ENCODE measurements around the gene IKBKE.

Gene IKBKE

GRCh38 chr1:206506405-206507283, 36.4 kb downstream of the IKBKE start:
- H3K4me3 ChIP-seq (ENCODE audit: low read depth, low read length): peak overlapping the region; percentile 54
- TF ChIP-seq, protein P1, sequence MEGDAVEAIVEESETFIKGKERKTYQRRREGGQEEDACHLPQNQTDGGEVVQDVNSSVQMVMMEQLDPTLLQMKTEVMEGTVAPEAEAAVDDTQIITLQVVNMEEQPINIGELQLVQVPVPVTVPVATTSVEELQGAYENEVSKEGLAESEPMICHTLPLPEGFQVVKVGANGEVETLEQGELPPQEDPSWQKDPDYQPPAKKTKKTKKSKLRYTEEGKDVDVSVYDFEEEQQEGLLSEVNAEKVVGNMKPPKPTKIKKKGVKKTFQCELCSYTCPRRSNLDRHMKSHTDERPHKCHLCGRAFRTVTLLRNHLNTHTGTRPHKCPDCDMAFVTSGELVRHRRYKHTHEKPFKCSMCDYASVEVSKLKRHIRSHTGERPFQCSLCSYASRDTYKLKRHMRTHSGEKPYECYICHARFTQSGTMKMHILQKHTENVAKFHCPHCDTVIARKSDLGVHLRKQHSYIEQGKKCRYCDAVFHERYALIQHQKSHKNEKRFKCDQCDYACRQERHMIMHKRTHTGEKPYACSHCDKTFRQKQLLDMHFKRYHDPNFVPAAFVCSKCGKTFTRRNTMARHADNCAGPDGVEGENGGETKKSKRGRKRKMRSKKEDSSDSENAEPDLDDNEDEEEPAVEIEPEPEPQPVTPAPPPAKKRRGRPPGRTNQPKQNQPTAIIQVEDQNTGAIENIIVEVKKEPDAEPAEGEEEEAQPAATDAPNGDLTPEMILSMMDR (IDR thresholded peaks at IDR 0.05; ENCODE audit: borderline replicate concordance, insufficient read depth, low read depth, low read length): no peak

- TF ChIP-seq, protein P1 (IDR thresholded peaks at IDR 0.05; ENCODE audit: borderline replicate concordance, insufficient read depth, low read depth, low read length): no peak
- H3K4me3 ChIP-seq (ENCODE audit: low read depth, low read length): peak within 1 kb of the TSS; percentile 54
Measured at GRCh38 chr1:206507284-206508129, 37.2 kb downstream of the IKBKE start, which contains the start of gene RASSF5. Gene RASSF5 (plus strand): TSS chr1:206507531. CDS start chr1:206507603, 72 bp downstream.

GRCh38 chr1:206508130-206508889, 38.0 kb downstream of the IKBKE start:
- TF ChIP-seq, protein P1 (IDR thresholded peaks at IDR 0.05; ENCODE audit: borderline replicate concordance, insufficient read depth, low read depth, low read length): no peak
- peak overlapping the region; percentile 54 for H3K4me3 ChIP-seq (ENCODE audit: low read depth, low read length)

GRCh38 chr1:206508956-206509355, 38.7 kb downstream of the IKBKE start:
- no peak overlapping the region for H3K4me3 ChIP-seq (ENCODE audit: low read depth, low read length)

DNA sequence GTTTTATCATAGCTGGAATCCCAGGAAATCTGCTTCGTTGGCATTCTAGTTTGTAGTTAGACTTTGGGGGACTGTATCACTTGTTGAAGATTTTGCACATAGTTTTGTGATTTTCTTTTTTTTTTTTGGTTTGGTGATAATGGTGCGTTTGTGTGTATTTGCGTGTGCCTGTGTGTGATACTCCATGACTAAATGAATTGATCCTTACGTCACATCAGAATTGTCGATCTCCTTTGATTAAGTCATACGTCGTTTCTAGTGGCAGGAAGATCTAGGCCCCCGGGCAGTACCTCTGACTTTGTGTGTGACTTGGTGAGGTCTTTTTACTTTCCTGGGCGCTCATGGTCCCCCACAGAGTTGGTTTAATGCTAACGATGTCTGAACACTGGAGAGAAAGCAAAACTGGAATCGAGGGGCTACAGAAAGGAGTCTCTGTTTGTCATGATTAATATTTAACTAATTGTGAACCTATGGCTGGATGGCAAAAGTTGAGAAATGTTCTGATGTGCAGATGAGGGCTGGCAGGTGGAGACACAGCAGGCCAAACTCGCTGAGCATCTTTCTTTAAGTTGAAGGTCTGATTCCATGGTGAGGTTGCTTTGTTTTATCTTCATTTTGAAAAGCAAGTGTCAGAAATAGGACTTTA, 39.5 kb downstream of the IKBKE start:
- H3K4me3 ChIP-seq (ENCODE audit: low read depth, low read length): no peak overlapping the region
- TF ChIP-seq, protein P1 (IDR thresholded peaks at IDR 0.05; ENCODE audit: borderline replicate concordance, insufficient read depth, low read depth, low read length): no peak

More at GRCh38 chr1:206508956-206509355, 38.7 kb downstream of the IKBKE start:
- TF ChIP-seq, protein P1 (IDR thresholded peaks at IDR 0.05; ENCODE audit: borderline replicate concordance, insufficient read depth, low read depth, low read length): no peak

DNA sequence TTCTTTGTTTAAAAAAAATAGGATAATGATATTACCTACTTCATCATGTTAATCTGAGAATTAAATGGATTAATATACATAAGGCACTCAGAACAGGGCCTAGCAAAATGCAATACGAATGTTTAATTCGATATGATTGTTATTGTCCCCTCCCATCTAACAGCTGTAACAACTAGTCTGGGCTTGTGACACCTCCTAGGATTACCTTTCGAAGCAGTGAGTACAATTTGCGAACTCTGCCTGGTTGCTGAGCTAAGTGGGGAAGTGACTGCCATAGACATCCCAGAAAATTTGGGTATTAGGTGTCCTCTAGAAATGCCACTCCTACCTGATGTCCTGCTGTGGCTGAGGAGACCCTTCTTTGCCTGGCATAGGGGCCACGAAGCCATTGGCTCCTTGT, 40.1 kb downstream of the IKBKE start:
- TF ChIP-seq, protein P1 (IDR thresholded peaks at IDR 0.05; ENCODE audit: borderline replicate concordance, insufficient read depth, low read depth, low read length): no peak
- no peak overlapping the region for H3K4me3 ChIP-seq (ENCODE audit: low read depth, low read length)

All from GM12875 (cell line).